GM20431 (cell line): ENCODE data around the gene PRTFDC1.

Experiments used
- in situ Hi-C: fragments of 300-500 bp; cut with MseI, MboI; formaldehyde crosslinking; loops from one replicate; pipeline ENCODE4 v1.15.0; 2020; ENCODE audit warnings: low sequenced_read_pairs; ENCODE audit not compliant: unreplicated experiment

The PRTFDC1 gene

GRCh38 chr10:24816868-24817396 is 135.5 kb downstream of the PRTFDC1 start:
- in situ Hi-C loops = no loop called here

DNA sequence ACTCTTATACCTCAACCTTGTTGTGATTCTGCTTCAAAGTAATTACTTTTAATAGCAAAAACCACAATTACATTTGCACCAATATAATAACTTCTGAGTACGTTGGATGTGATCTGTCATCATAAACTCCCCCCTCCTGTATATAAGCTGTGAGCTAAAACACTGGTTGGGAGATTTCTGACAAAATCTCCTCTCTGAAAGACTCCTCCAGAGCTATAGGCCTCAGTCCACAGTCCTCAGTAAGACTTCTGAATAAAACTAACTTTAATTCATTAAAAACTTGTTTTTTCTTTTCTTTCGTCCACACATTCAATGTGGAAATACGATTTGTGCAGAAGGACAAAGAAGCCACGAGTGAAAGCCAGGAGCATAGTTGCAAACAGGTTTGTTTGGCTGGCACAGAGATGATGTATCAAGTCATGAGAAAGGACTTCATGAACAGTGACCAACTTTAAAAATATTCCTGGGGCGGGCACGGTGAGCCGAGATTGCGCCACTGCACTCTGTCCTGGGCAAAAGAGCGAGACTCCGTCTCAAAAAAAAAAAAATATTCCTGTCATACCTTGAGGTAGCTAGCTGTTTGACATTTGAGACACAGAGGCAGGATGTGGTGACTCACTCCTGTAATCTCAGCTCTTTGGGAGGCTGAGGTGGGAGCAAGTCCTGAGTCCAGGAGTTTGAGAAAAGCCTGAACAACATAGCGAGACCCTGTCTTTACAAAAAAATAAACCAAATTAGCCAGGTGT is 137.7 kb downstream of the PRTFDC1 start:
- in situ Hi-C loops = no loop called here

DNA sequence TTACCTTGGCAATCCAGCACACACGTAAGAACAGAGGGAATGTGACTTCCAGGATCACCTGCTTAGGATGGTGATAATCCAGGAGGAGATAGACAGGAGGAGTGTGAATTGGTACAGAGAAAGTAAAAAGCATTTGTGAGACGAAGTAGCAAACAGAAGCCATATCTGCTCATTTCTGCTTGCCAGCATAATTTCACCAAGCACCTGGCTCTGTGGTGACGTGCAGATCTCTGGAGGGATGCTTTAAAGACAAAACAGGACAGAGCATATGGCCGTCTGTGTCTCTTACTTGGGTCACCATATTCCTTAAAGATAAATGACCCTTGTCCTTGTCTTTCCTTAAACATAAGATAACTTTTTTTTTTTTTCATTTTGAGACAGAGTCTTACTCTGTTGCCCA is 138.6 kb downstream of the PRTFDC1 start:
- in situ Hi-C loops = no loop called here

DNA sequence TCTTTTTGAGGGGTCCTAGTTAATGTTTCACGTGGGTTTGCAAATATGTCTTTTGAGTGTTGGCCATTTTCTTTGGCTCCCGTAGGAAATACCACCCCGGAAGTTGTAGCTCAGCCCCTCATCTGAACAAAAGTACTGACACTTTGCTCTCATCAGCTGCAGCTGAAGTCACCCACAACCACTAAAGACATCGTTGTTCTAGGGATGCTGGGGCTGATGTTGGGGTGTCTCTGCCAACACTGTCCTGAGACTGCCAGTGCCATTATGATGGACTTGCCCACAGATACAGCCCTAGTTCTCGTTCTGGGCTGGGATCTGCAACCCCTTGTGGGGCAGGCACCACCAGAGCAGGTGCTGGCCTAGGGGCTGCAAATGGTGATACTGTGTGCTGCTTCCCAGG is 146.1 kb downstream of the PRTFDC1 start:
- in situ Hi-C loops = no loop called here

- in situ Hi-C loops = no loop called here
Observed at GRCh38 chr10:24804956-24805355, 147.4 kb downstream of the PRTFDC1 start.

DNA sequence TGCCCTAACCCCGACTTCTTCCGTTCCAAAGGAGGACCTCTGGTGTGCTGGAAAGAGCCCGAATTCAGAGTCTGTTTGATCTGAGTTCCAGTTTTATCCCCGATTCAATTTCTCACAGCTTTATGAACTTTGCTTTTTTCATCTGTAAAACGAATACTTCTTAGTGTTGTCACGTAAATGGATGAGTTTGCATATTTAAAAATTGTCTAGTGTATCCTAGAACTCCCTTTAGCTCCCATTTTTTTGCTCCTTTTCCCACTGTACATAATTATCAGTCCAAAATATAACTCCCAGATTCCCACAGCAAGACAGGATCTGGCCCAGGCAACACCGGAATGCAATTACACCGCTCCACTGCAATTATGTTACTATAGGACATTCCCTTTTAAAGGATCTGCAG is 148.0 kb downstream of the PRTFDC1 start:
- in situ Hi-C loops = no loop called here

- in situ Hi-C loops = no loop called here
Observed at GRCh38 chr10:24802378-24802777, 150.0 kb downstream of the PRTFDC1 start.

GRCh38 chr10:24800861-24801260 is 151.5 kb downstream of the PRTFDC1 start:
- in situ Hi-C loops = no loop called here
